Neural progenitor cell (in vitro differentiated cells): Measurements from ENCODE around the gene MIER2.

ENCODE experiments used
- EZH2 ChIP-seq: fragments of 200-600 bp; sonication (generic); IDR thresholded peaks from 2 replicates; pipeline ENCODE4 v1.6.1; 2017; ENCODE audit warnings: antibody characterized with exemption, mild to moderate bottlenecking, moderate library complexity
- TF ChIP-seq, protein P1 (sequence below): fragments of 200-600 bp; sonication (generic); IDR thresholded peaks from 2 replicates; pipeline ENCODE4 v1.5.1; 2017; ENCODE audit warnings: antibody characterized with exemption, mild to moderate bottlenecking

DNA sequence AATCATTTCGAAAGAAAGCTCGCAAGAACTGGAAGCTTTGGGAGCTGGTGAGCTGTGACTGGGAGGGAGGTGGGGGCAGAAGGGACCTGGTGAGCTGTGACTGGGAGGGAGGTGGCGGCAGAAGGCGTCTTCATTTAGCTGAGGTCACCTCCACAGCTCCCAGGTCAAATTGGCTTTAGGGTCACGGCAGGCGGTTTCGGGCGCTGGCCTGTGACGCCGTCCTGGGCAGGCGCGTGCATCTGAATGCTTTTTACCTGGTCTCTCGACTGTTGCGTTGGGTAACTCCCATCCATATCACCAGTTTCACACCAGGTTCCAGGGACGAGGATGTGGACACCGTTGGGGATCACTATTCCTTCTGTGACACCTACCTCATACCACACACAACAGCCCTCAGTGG is 35.2 kb upstream of the MIER2 start:
- TF ChIP-seq, protein P1, sequence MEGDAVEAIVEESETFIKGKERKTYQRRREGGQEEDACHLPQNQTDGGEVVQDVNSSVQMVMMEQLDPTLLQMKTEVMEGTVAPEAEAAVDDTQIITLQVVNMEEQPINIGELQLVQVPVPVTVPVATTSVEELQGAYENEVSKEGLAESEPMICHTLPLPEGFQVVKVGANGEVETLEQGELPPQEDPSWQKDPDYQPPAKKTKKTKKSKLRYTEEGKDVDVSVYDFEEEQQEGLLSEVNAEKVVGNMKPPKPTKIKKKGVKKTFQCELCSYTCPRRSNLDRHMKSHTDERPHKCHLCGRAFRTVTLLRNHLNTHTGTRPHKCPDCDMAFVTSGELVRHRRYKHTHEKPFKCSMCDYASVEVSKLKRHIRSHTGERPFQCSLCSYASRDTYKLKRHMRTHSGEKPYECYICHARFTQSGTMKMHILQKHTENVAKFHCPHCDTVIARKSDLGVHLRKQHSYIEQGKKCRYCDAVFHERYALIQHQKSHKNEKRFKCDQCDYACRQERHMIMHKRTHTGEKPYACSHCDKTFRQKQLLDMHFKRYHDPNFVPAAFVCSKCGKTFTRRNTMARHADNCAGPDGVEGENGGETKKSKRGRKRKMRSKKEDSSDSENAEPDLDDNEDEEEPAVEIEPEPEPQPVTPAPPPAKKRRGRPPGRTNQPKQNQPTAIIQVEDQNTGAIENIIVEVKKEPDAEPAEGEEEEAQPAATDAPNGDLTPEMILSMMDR, result no peak
- TF ChIP-seq EZH2, result no peak
